AG04450 (cell line): ENCODE measurements around the gene RHOT1. TPM values are rescaled to one million over a fixed set of nuclear protein-coding genes. Genes with fewer than 3 reads are reported as not detected.
"Not testable (repeated sequence)": the region's sequence is repeated elsewhere in the genome, so short reads cannot be mapped to it uniquely, and the experiment has no call there.

Experiments
- CTCF ChIA-PET: fragments of 300-600, 350-600 bp; formaldehyde crosslinking; extraction: SDS; loops from one replicate; lab custom pipeline; 2022; ENCODE audit warnings: antibody characterized with exemption, inconsistent platforms; lab: Charles Lee
- POLR2A ChIA-PET: fragments of 350-600 bp; formaldehyde crosslinking; extraction: SDS; loops from one replicate; lab custom pipeline; 2021; ENCODE audit warnings: antibody characterized with exemption, inconsistent platforms; lab: Yijun Ruan, JAX
- DNase-seq: peaks from one replicate; pipeline ENCODE4 v3.0.0-alpha.2; 2011; ENCODE audit warnings: low read depth, low spot score
- H3K27ac ChIP-seq: one replicate; pipeline ENCODE4 v1.5.1; 2012; ENCODE audit warnings: low read depth, low read length, control low read depth
- H3K27me3 ChIP-seq: one replicate; pipeline ENCODE4 v1.6.0; 2012; ENCODE audit warnings: low read length; ENCODE audit not compliant: control insufficient read depth, insufficient read depth
- H3K4me3 ChIP-seq: 2 replicates; pipeline ENCODE4 v1.5.1; 2011; ENCODE audit warnings: mild to moderate bottlenecking, low read depth, low read length, control low read depth
- H3K9me3 ChIP-seq: 2 replicates; pipeline ENCODE4 v1.5.1; 2012; ENCODE audit warnings: low read length; ENCODE audit not compliant: control insufficient read depth, insufficient read depth
- CTCF ChIP-seq: IDR thresholded peaks from 2 replicates; pipeline ENCODE4 v1.5.1; 2011; ENCODE audit warnings: low read depth, low read length, control low read depth, inconsistent platforms
- polyA plus RNA-seq: library from polyadenylated mRNA; depleted of rRNA; stranded (reverse); fragments of >200 nt; gene quantifications from 2 replicates; pipeline ENCODE4 v1.2.3, GENCODE V29; 2011

RHOT1 gene
- polyA plus RNA-seq, 1 experiment = 59.0 TPM

- CTCF ChIA-PET = interaction anchor here (0.7 kb wide), 1 partner anchor 58 kb away, joined by 3 read pairs; no protein-coding TSS in a partner anchor
- POLR2A ChIA-PET = no interaction called here
- Histone ChIP-seq H3K27me3 (peaks cover 41% of the 10 kb centered on the region), H3K27ac (no peak overlapping the region), H3K4me3 (no peak overlapping the region), H3K9me3 (no peaks in the 10 kb centered on the region; the same call in 1 of the 2 replicates)
- TF ChIP-seq CTCF = no peak
- no peak for DNase-seq
These were observed 119.1 kb downstream of the RHOT1 start for GRCh38 chr17:32261417-32261736.

DNA sequence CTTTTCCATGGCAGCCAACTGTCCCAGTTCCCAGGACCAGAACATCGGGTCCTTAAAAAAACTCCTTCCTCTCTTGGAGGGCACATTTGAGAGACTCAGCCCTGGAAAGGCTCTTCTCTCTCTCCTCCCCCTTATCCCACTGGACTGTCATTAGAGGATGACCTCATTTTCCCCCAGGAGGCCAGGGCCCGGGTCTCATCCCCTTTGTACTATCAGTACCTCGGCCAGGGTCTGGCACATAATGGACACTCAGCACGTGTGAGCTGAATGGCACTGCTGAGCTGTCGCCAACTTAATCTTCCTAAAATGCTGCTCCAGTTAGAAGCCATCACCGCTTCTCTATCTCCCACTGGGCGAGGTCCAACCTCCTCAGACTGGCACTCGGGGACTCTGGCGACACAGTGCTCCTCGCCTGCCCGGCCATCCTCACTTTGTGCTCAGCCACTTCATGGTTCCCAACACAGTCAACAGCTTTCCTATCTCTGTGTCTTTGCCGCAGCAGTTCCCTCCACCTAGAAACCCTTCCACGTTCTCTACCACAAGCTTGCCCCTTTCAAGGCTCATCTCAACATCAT is 119.7 kb downstream of the RHOT1 start:
- H3K4me3 ChIP-seq = no peak overlapping the region
- H3K9me3 ChIP-seq = no peaks in the 10 kb centered on the region; the same call in 1 of the 2 replicates
- H3K27me3 ChIP-seq = peaks cover 47% of the 10 kb centered on the region
- no peak overlapping the region for H3K27ac ChIP-seq
- DNase-seq = no peak
- TF ChIP-seq CTCF = no peak
- CTCF ChIA-PET = no interaction called here
- POLR2A ChIA-PET = interaction anchor here (0.7 kb wide), 1 partner anchor 98 kb away, joined by 4 read pairs; no protein-coding TSS in a partner anchor

GRCh38 chr17:32263515-32263914 is 121.2 kb downstream of the RHOT1 start:
- CTCF ChIA-PET, H3K4me3 ChIP-seq, H3K27ac ChIP-seq, POLR2A ChIA-PET, H3K9me3 ChIP-seq, DNase-seq: not testable (repeated sequence)
- H3K27me3 ChIP-seq = peaks cover 61% of the 10 kb centered on the region

GRCh38 chr17:32264140-32264799 is 122.0 kb downstream of the RHOT1 start:
- no peak overlapping the region for H3K4me3 ChIP-seq
- CTCF ChIA-PET = interaction anchor here (0.6 kb wide), 1 partner anchor 55 kb away, joined by 4 read pairs; no protein-coding TSS in a partner anchor

GRCh38 chr17:32264823-32265191 is 122.5 kb downstream of the RHOT1 start:
- H3K27ac ChIP-seq = no peak overlapping the region
- DNase-seq = no peak
- no peak overlapping the region for H3K4me3 ChIP-seq
- ChIA-PET POLR2A (no interaction called here), CTCF (interaction anchor here (0.6 kb wide), 1 partner anchor 54 kb away, joined by 4 read pairs; no protein-coding TSS in a partner anchor)
- no peak for TF ChIP-seq CTCF
- H3K27me3 ChIP-seq = peaks cover 73% of the 10 kb centered on the region
- H3K9me3 ChIP-seq = no peaks in the 10 kb centered on the region; the same call in 1 of the 2 replicates

More at GRCh38 chr17:32264140-32264799, 122.0 kb downstream of the RHOT1 start:
- Histone ChIP-seq H3K27ac (no peak overlapping the region), H3K27me3 (peaks cover 69% of the 10 kb centered on the region), H3K9me3 (no peaks in the 10 kb centered on the region; the same call in 1 of the 2 replicates)
- peak; percentile 23; the same call in 1 of the 2 replicates for TF ChIP-seq CTCF
- POLR2A ChIA-PET = no interaction called here
- no peak for DNase-seq
